HEK293 (cell line): Measurements from ENCODE around the gene PLPPR4.

ENCODE experiments used
- CTCF ChIA-PET: fragments of 350-600 bp; formaldehyde crosslinking; extraction: SDS; loops from one replicate; lab custom pipeline; 2021; ENCODE audit warnings: antibody characterized with exemption; lab: Yijun Ruan, JAX
- POLR2A ChIA-PET: fragments of 300-600 bp; formaldehyde crosslinking; extraction: SDS; loops from one replicate; lab custom pipeline; 2020; ENCODE audit warnings: antibody characterized with exemption, inconsistent platforms; lab: Yijun Ruan, JAX
- H3K27ac ChIP-seq: fragments of 200-500 bp; sonication (Bioruptor generic); 2 replicates; pipeline ENCODE4 v1.5.1; 2014; ENCODE audit warnings: low read depth, low read length, control low read depth, inconsistent platforms; ENCODE audit errors: extremely low read depth
- H3K36me3 ChIP-seq, 2 experiments: fragments of 200-500 bp in 1 of 2; sonication (Bioruptor generic) in 1 of 2; 1 replicate in 1 of 2; 2 replicates in 1 of 2; pipeline ENCODE4 v1.5.1; 2014 to 2017; ENCODE audit warnings: inconsistent platforms in 2 of 2, low read length in 2 of 2; ENCODE audit not compliant: control insufficient read depth in 2 of 2, insufficient read depth in 1 of 2
- H3K4me1 ChIP-seq: fragments of 200-500 bp; sonication (Bioruptor generic); 2 replicates; pipeline ENCODE4 v1.5.1; 2014; ENCODE audit warnings: mild to moderate bottlenecking, low read length, inconsistent platforms; ENCODE audit not compliant: control insufficient read depth, insufficient read depth
- H3K4me3 ChIP-seq: 2 replicates; pipeline ENCODE4 v1.5.1; 2011; ENCODE audit warnings: low read depth, mild to moderate bottlenecking, control low read depth, low read length, moderate library complexity
- H3K9me3 ChIP-seq: fragments of 200-500 bp; sonication (Bioruptor generic); 2 replicates; pipeline ENCODE4 v1.5.1; 2014; ENCODE audit warnings: low read depth, low read length, inconsistent platforms; ENCODE audit not compliant: control insufficient read depth, insufficient read depth
- BCL11B ChIP-seq: fragments of 450-650 bp; formaldehyde crosslinking; IDR thresholded peaks from 2 replicates; pipeline ENCODE4 v1.5.1; 2016; ENCODE audit warnings: low read depth, missing biosample characterization, missing genetic modification characterization
- KLF7 ChIP-seq: fragments of 450-650 bp; formaldehyde crosslinking; IDR thresholded peaks from 2 replicates; pipeline ENCODE4 v1.5.1; 2016; ENCODE audit warnings: missing biosample characterization, missing genetic modification characterization, borderline replicate concordance
- PRDM1 ChIP-seq: fragments of 450-650 bp; formaldehyde crosslinking; IDR thresholded peaks from 2 replicates; pipeline ENCODE4; 2016; ENCODE audit warnings: missing biosample characterization, missing genetic modification characterization
- PRDM6 ChIP-seq: fragments of 450-650 bp; formaldehyde crosslinking; IDR thresholded peaks from 2 replicates; pipeline ENCODE4 v1.5.1; 2017; ENCODE audit warnings: missing biosample characterization, missing genetic modification characterization
- SCRT2 ChIP-seq: fragments of 450-650 bp; formaldehyde crosslinking; IDR thresholded peaks from 2 replicates; pipeline ENCODE4 v1.5.1; 2016; ENCODE audit warnings: missing biosample characterization, missing genetic modification characterization
- SETDB1 ChIP-seq: IDR thresholded peaks from one replicate; pipeline ENCODE4 v1.6.1; 2017; ENCODE audit warnings: mild to moderate bottlenecking, low read length, moderate library complexity, mixed read lengths; ENCODE audit not compliant: insufficient read length
- TCF7L2 ChIP-seq: IDR thresholded peaks from 2 replicates; pipeline ENCODE4 v1.6.1; 2011; ENCODE audit warnings: low read depth, mild to moderate bottlenecking, inconsistent platforms, low read length, moderate library complexity, borderline replicate concordance
- WT1 ChIP-seq: fragments of 450-650 bp; formaldehyde crosslinking; IDR thresholded peaks from 2 replicates; pipeline ENCODE4 v1.5.1; 2016; ENCODE audit warnings: missing biosample characterization, missing genetic modification characterization
- ZBTB11 ChIP-seq: fragments of 450-650 bp; formaldehyde crosslinking; conservative IDR thresholded peaks from 2 replicates; pipeline ENCODE4 v1.5.1; 2016; ENCODE audit warnings: low read depth, missing biosample characterization, missing genetic modification characterization
- ZNF132 ChIP-seq: fragments of 450-650 bp; formaldehyde crosslinking; IDR thresholded peaks from 2 replicates; pipeline ENCODE4 v1.5.1; 2017; ENCODE audit warnings: missing biosample characterization, missing genetic modification characterization, borderline replicate concordance
- ZNF350 ChIP-seq: fragments of 450-650 bp; formaldehyde crosslinking; IDR thresholded peaks from 2 replicates; pipeline ENCODE4 v1.5.0; 2017; ENCODE audit warnings: missing biosample characterization, mild to moderate bottlenecking, missing genetic modification characterization
- ZNF423 ChIP-seq: fragments of 450-650 bp; formaldehyde crosslinking; IDR thresholded peaks from 2 replicates; pipeline ENCODE4 v1.5.1; 2016; ENCODE audit warnings: missing biosample characterization, missing genetic modification characterization
- ZNF433 ChIP-seq: fragments of 450-650 bp; formaldehyde crosslinking; IDR thresholded peaks from 2 replicates; pipeline ENCODE4 v1.5.1; 2016; ENCODE audit warnings: missing biosample characterization, missing genetic modification characterization, low read depth
- ZNF585B ChIP-seq: fragments of 450-650 bp; formaldehyde crosslinking; IDR thresholded peaks from 2 replicates; pipeline ENCODE4 v1.5.1; 2016; ENCODE audit warnings: missing biosample characterization, missing genetic modification characterization
- ZNF645 ChIP-seq: fragments of 450-650 bp; formaldehyde crosslinking; IDR thresholded peaks from 2 replicates; pipeline ENCODE4; 2016; ENCODE audit warnings: missing biosample characterization, missing genetic modification characterization
- ZNF791 ChIP-seq: fragments of 450-650 bp; formaldehyde crosslinking; IDR thresholded peaks from 2 replicates; pipeline ENCODE4 v1.5.1; 2016; ENCODE audit warnings: missing biosample characterization, missing genetic modification characterization
- ZSCAN23 ChIP-seq: fragments of 450-650 bp; formaldehyde crosslinking; IDR thresholded peaks from 2 replicates; pipeline ENCODE4 v1.5.1; 2016; ENCODE audit warnings: missing biosample characterization, missing genetic modification characterization
- TF ChIP-seq, protein P1 (sequence below): fragments of 450-650 bp; formaldehyde crosslinking; IDR thresholded peaks from 2 replicates; pipeline ENCODE4 v1.5.1; 2016; ENCODE audit warnings: missing biosample characterization, missing genetic modification characterization
- TF ChIP-seq, protein P2 (sequence below): fragments of 450-650 bp; formaldehyde crosslinking; IDR thresholded peaks from 2 replicates; pipeline ENCODE4 v1.5.1; 2016; ENCODE audit warnings: missing biosample characterization, missing genetic modification characterization, borderline replicate concordance

PLPPR4 gene

GRCh38 chr1:99271249-99271648 is 7.0 kb downstream of the PLPPR4 start:
- ChIA-PET POLR2A (no interaction called here), CTCF (interaction anchor here (0.6 kb wide), 1 partner anchor 1380 kb away, joined by 3 read pairs; no protein-coding TSS in a partner anchor)
- TF ChIP-seq ZNF423 (tag by site-specific recombination), result no peak
- no peak for TF ChIP-seq PRDM6
- TF ChIP-seq BCL11B (tag by site-specific recombination), result no peak
- TF ChIP-seq ZNF132, result no peak
- TF ChIP-seq ZNF585B, result no peak
- no peak for TF ChIP-seq WT1 (tag by site-specific recombination)
- TF ChIP-seq, protein P1, sequence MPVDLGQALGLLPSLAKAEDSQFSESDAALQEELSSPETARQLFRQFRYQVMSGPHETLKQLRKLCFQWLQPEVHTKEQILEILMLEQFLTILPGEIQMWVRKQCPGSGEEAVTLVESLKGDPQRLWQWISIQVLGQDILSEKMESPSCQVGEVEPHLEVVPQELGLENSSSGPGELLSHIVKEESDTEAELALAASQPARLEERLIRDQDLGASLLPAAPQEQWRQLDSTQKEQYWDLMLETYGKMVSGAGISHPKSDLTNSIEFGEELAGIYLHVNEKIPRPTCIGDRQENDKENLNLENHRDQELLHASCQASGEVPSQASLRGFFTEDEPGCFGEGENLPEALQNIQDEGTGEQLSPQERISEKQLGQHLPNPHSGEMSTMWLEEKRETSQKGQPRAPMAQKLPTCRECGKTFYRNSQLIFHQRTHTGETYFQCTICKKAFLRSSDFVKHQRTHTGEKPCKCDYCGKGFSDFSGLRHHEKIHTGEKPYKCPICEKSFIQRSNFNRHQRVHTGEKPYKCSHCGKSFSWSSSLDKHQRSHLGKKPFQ (tag by site-specific recombination), result no peak
- no peak overlapping the region for H3K4me3 ChIP-seq
- no peaks in the 10 kb centered on the region for H3K36me3 ChIP-seq
- H3K27ac ChIP-seq, result no peak overlapping the region
- H3K9me3 ChIP-seq, result no peaks in the 10 kb centered on the region
- no peaks in the 10 kb centered on the region for H3K4me1 ChIP-seq

DNA sequence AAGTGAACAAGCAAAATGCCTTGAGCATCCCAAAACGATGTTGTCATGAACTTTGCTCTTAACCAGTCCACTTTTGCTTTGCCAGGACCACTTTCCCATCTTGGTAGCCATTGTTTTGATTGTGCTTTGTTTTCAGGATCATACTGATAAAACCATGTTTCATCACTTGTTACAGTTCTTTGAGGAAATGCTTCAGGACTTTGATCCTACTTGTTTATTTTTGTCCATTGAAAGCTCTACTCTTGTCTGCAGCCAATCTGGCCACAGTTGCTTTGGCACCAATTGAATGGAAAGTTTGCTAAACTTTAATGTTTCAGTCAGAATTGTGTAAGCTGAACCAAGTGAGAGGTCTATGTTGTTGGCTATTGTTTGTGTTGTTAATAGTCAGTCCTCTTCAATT is 12.8 kb downstream of the PLPPR4 start:
- Histone ChIP-seq H3K27ac (no peak overlapping the region), H3K9me3 (no peaks in the 10 kb centered on the region), H3K36me3 (no peaks in the 10 kb centered on the region), H3K4me1 (no peaks in the 10 kb centered on the region), H3K4me3 (no peak overlapping the region)
- ChIA-PET CTCF (interaction anchor here (0.6 kb wide), 1 partner anchor 262 kb away, joined by 3 read pairs; no protein-coding TSS in a partner anchor), POLR2A (no interaction called here)
- TF ChIP-seq TCF7L2, result no peak
- TF ChIP-seq PRDM1 (tag by site-specific recombination), result no peak
- TF ChIP-seq SCRT2 (tag by site-specific recombination), result no peak
- TF ChIP-seq ZNF791, result no peak
- no peak for TF ChIP-seq SETDB1
- TF ChIP-seq, protein P2, sequence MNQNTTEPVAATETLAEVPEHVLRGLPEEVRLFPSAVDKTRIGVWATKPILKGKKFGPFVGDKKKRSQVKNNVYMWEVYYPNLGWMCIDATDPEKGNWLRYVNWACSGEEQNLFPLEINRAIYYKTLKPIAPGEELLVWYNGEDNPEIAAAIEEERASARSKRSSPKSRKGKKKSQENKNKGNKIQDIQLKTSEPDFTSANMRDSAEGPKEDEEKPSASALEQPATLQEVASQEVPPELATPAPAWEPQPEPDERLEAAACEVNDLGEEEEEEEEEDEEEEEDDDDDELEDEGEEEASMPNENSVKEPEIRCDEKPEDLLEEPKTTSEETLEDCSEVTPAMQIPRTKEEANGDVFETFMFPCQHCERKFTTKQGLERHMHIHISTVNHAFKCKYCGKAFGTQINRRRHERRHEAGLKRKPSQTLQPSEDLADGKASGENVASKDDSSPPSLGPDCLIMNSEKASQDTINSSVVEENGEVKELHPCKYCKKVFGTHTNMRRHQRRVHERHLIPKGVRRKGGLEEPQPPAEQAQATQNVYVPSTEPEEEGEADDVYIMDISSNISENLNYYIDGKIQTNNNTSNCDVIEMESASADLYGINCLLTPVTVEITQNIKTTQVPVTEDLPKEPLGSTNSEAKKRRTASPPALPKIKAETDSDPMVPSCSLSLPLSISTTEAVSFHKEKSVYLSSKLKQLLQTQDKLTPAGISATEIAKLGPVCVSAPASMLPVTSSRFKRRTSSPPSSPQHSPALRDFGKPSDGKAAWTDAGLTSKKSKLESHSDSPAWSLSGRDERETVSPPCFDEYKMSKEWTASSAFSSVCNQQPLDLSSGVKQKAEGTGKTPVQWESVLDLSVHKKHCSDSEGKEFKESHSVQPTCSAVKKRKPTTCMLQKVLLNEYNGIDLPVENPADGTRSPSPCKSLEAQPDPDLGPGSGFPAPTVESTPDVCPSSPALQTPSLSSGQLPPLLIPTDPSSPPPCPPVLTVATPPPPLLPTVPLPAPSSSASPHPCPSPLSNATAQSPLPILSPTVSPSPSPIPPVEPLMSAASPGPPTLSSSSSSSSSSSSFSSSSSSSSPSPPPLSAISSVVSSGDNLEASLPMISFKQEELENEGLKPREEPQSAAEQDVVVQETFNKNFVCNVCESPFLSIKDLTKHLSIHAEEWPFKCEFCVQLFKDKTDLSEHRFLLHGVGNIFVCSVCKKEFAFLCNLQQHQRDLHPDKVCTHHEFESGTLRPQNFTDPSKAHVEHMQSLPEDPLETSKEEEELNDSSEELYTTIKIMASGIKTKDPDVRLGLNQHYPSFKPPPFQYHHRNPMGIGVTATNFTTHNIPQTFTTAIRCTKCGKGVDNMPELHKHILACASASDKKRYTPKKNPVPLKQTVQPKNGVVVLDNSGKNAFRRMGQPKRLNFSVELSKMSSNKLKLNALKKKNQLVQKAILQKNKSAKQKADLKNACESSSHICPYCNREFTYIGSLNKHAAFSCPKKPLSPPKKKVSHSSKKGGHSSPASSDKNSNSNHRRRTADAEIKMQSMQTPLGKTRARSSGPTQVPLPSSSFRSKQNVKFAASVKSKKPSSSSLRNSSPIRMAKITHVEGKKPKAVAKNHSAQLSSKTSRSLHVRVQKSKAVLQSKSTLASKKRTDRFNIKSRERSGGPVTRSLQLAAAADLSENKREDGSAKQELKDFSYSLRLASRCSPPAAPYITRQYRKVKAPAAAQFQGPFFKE (tag by site-specific recombination), result no peak

DNA sequence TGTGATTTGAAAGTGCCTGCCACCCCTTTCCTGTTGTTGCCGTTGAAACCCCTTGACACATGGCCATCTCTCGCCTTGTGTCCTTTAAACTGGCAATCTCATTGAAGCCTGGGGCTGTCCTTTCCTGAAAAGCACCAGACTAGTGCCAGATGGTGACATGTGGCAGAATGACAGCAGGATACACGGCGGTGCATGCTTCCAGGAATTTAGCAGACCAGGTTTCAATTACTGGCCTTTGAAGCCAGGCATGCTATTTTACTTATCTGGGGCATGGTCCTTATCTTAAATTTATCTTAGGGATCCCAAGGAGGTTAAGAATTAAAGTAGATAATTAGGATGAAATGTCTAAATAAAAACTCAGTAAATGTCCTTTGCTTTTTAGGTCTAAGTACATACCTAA is 15.2 kb downstream of the PLPPR4 start:
- H3K36me3 ChIP-seq, result no peaks in the 10 kb centered on the region
- H3K9me3 ChIP-seq, result no peaks in the 10 kb centered on the region
- POLR2A ChIA-PET, result no interaction called here
- H3K4me1 ChIP-seq, result no peaks in the 10 kb centered on the region
- no peak overlapping the region for H3K4me3 ChIP-seq
- CTCF ChIA-PET, result no interaction called here
- no peak overlapping the region for H3K27ac ChIP-seq
- TF ChIP-seq ZSCAN23 (tag by site-specific recombination) (no peak), ZBTB11 (tag by site-specific recombination) (no peak), ZNF433 (no peak), ZNF350 (no peak), KLF7 (no peak), ZNF645 (tag by site-specific recombination) (no peak)
